NCI-H2196 treated with DMSO at 0.1 percent for 48 hours (cell line): ENCODE results near the gene C4orf36.

Experiments used
- DNase-seq: peaks from one replicate; lab custom pipeline; 2025; ENCODE audit not compliant: unreplicated experiment; lab: John Stamatoyannopoulos, UW

The C4orf36 gene

DNA sequence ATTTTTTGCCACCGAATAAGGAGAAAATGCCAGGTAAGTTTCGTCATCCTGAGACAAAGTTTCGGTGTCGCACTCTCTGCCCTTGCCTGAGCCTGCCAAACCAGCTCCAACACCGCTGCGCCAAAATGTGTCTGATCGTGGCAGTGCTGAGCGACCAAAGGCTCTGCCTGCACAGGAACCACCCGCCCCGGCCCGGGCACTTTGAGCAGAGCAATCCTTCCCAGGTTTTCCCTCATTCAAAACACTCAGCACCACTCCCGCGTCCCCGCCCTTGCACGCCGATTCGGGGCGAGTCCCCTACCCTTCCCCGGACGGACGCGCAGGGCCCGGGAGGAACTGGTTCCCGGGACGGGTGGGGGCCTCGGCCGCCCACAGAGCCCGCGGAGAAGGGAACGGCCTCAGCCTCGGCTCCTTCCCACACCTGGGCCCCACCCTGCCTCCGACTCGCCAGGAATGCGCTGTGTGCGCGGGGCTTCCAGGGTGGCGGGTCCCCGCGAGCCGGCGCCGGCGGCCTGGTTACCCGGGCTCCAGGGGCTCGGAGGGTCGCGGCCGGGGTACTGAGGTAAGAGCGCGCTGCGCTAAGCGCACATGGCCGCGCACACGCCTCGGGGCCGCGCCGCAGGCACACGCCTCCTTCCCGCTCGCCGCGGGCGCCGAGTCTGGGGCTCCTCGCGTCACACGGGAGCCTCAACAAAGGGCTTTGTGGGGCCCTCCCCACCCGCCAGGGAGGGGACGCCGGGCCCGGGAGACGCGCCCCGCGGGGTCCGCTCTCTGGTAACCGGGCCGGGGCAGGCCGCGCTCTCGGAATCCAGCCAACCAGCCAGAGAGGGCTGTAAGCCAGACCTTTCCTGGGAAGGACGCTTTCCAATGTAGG lies at the start of gene C4orf36:
TSS of gene C4orf36 (minus strand) at position 661 of the 874 bp plus-strand sequence. CDS start 902 bp downstream, outside the sequence.
- no peak for DNase-seq

DNA sequence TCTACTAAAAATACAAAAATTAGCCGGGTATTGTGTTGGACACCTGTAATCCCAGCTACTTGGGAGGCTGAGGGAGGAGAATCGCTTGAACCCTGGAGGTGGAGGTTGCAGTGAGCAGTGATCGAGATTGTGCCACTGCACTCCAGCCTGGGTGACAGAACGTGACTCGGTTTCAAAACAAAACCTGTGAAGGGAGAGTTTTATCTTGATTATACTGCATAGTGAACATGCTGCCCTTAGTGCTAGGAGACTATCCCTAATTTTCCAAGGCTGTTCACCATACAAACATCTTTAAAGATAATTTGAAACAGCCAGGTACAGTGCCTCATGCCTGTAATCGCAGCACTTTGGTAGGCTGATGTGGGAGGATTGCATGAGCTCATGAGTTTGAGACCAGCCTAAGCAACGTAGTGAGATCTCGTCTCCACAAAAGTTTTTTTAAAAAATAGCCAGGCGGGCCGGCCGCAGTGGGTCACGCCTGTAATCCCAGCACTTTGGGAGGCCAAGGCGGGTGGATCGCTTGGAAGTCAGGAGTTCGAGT lies 48.8 kb upstream of the C4orf36 start:
- DNase-seq, result no peak

- DNase-seq, result no peak
These were observed 47.7 kb upstream of the C4orf36 start for GRCh38 chr4:86939729-86940575.

DNA sequence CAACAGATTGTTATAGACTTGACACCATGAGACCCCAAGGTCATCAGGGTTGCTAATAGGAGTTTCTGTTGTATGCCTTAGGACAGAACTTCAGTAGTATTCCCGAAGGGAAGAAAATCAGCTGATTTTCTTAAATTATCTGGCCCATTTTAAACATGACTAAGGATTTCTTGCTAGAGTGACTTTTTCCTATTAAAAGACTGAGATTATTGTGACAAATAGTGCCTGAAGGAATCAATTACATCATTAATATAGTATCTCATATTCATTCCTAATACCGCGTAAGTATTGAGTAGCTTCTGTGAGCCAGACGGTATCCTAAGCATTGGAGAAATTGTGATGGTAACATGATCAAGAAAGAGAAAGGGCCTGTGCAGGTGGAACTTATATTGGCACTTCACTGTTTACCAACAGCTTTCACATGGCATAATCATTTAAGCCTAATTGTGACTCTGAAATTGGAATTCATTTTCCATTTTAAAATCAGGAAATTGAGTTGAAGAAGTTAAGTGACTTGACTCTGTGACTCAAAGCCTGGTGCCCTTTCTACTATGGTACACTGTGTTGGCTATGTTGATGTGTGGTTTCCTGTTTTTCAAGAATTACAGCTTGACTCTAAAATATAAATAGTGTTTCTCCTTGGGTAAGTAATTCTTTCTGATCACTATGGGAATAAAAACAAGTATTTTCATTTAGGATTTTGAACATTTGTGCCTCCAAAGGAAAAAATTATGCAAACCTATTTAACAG lies 46.7 kb upstream of the C4orf36 start:
- DNase-seq, result no peak

DNA sequence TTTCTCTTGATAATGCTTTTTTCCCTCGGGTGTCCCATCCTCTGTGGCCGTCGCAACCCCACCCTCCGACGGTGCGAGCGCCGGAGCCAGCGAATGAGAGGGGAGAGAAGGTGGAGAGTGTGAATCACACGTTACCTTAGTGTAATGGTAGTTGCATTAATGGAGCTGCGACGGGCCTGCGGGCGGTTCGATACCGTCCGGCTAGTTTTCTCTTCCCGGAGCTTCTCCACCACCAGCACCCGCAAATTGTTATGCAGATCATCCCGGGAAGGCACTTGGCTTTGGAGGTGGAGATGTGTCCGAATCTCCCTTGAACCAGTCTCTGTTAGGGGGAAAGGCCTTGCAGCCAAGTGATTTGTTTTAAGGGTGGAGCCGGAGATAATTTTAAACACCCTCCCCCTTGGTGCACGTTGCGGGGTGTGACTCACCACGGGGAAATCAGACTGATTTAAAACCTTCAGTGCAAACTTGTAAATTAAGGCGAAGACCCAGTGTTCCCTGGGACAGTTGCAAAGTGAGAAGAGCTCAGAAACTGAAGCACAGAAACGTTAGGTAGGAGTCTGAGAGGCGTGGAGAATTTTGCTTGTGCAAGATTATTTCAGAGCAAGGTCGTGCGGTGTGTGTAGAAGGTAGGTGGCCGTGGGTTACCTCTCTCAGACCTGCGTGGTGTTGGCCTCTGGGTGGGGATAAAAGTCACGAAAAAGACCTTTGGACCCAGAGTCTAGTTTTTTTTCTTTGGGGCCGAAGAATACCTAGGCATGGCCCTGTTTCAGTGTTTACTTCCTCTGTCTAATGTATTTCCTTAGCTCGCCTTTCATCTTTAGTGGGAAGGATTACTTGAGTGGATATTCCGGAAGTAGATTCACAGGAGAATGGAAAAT lies 43.9 kb upstream of the C4orf36 start:
- DNase-seq, result no peak

GRCh38 chr4:86935566-86935852 lies 43.3 kb upstream of the C4orf36 start:
- no peak for DNase-seq

DNA sequence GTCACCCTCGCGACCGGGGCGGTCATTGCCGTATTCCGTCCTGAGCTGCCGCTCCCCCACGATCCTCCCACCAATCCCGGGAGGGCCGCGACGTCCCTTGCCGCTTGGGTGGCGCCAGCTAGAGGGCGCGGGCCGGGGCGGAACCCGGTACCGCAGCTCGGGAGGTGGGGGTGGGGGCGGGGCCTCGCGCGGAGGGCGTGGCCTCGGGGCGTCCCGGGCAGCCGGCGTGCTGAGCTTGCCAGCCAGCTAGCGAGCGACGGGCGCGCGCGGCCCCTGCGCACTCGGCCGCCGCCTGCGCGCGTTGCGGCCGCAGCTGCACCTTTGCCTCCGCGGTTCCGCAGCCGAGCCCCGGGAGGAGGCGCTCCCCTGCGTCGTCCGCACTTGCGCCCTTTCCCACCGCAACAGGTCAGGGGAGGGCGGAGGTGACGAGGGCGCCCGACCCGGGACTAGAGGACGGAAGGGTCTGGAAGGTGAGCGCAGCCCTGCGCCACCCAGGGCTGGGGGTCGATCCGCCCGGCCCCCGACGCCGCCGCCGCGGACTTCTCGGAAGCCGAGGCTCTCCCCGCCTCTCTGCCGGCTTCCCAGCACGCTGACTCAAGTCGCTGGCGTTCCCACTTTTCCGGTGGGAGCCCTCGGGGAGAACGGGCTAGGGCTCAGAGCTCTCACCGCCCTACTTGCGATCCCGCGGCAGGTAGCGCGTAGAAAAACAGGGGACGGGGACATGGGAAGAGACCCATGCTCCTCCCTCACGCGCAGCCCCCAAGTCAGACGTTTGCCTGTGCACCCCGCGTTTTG lies 42.7 kb upstream of the C4orf36 start, which contains the start of gene AFF1:
TSS of gene AFF1 (plus strand) at position 241 of the 795 bp plus-strand sequence. CDS start 13,523 bp downstream, outside the sequence.
- DNase-seq, result peak; percentile 42

DNA sequence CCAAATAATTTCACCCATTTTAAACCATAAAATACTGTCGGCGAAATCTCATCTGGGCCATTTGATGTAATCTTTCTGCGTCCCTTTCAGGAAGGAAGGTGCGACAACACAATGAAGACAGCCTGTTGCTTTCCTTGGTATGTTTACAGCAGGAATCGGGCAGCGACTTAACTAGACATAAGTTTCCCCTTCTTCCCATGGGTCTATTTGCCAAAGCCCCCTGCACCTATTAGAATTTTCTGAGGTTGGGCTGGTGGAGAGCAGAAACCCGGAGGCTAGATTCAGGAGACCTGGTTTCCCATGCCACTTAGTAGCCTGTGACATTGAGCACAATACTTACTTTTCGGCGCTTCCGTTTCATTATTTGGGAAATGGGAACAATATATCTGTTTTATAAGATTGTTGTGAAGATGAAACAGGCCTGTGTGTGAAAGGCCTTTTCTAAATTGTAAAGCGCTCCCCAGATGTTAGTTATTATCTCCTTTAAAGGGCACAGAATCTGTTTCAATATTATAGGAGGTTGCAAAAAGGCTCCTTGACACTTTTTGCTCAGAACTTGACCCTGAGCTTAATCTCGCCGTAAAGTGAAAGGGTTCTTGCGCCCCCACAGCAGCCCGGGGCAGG lies 42.0 kb upstream of the C4orf36 start:
- DNase-seq, result no peak

DNA sequence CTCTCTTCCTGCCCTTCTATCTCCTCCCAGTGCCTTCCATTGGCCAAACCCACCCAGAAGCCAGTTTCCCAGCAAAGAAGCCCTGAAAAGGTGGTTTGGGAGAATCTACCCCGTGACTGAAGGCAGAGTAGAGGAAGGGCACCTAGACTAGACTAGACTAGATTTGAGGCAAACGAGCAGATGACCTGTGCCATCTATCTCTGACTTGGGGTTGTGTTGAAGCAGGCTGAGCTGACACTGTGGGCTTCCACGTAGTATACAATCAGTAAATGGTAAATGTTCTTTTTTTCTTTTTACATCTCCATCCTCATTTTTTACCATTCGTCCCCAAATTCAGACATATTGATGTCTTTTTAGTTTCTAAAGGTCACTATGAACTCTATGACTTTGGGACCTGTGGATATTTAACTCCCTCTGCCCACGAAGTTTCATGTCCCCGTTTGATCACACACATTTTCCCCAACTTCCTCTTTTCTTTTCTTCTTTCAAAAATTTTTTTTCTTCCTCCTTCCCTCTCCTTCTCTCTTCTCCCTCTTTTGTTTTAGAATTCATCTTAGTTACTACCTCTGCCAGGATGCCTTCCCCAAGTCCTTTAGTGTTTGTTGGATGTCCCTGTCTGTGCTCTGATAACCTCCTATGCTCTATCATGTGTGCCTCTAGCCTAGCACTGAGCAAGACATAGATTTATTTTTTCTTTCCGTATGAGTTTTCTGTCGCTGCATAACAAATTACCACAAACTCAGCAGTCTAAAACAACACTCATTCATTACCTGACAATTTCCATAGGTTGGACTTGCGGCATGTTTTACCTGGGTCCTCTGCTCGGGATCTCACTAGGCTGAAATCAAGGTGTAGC lies 36.4 kb upstream of the C4orf36 start:
- DNase-seq, result no peak

- DNase-seq, result no peak
These were observed 35.7 kb upstream of the C4orf36 start for GRCh38 chr4:86927843-86928395.

- no peak for DNase-seq
These were observed 34.3 kb upstream of the C4orf36 start for GRCh38 chr4:86926435-86927086.

GRCh38 chr4:86924811-86925210 lies 32.6 kb upstream of the C4orf36 start:
- no peak for DNase-seq

GRCh38 chr4:86921608-86922252 lies 29.5 kb upstream of the C4orf36 start:
- DNase-seq, result no peak

- no peak for DNase-seq
These were observed 27.5 kb upstream of the C4orf36 start for GRCh38 chr4:86919561-86920223.

DNA sequence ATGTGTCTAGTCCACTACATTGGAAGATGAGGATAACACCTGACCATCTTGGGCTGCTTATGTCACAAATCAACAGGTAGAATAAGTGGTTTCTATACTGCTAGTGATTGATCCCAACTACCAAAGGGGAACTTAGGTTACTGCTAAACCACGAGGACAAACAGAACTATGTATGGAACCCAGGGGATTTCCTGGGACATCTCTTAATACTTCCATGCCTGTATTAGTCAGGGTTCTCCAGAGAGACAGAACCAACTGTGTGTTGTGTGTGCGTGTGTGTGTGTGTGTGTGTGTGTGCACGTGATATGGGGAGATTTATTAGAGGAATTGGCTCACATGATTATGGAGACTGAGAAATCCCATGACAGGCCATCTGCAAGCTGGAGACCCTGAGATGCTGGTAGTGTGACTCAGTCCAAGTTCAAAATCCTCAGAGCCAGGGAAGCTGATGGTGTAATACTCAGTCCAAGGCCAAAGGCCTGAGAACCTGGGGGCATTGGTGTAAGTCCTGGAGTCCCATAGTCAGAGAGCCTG lies 26.4 kb upstream of the C4orf36 start:
- no peak for DNase-seq
